ENCODE data around the gene ALK.

Gene ALK

DNA sequence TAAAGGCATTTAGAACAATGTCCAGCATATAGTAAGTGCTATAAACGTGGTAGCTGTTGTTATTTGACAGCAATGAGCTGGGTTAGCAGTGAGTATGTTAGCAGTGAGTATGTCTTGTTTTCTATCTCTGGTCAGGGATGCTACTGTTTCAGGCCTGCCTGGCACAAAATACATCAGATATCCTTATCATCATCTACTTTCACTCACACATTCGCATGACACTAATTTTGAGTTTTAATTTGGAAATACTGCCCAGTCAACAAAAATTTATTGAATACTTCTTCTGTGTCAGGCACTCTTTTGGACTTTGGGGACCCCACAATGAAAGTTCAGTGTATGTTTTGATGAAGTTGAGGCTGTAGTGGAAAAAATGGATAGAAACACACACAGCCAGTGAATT, 404.6 kb downstream of the ALK start:
- H3K9me3 ChIP-seq (ENCODE audit: control insufficient read depth, low read length) = no peaks in the 10 kb centered on the region
- no peaks in the 10 kb centered on the region for H3K27me3 ChIP-seq (ENCODE audit: control insufficient read depth, insufficient read depth, low read length, poor library complexity, severe bottlenecking)
- H3K4me3 ChIP-seq (ENCODE audit: insufficient read depth, low read depth, low read length) = no peak overlapping the region
- H3K36me3 ChIP-seq (ENCODE audit: control insufficient read depth, insufficient read depth, low read length) = no peaks in the 10 kb centered on the region
- H3K27ac ChIP-seq (ENCODE audit: insufficient read depth, low read depth, low read length, poor library complexity, severe bottlenecking) = no peak overlapping the region
- H3K4me1 ChIP-seq (ENCODE audit: control insufficient read depth, insufficient read depth, low read length) = no peaks in the 10 kb centered on the region
- 70 to 73% methylated on average over 2 of the region's 2 CpGs for WGBS, 2 experiments

DNA sequence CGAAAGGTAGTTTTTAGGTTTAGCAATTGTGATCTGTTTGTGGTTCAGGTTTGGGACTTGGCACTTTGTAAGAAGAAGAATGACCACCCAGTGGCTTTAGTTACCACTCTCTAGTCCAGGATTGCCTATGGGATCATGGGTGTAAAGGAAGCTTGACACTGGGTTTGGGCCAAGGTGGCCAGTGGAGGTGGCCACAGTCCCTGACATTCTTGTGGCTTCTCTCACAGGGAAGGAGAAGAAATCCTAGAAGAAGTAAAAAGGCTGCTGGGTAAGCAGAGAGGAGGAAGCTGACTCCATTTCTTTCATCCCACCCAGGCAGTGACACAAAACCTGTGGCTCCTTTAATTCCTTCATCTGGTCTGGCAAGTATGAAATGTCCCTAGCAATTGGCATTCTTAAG, 411.5 kb downstream of the ALK start:
- Histone ChIP-seq H3K4me1 (ENCODE audit: control insufficient read depth, insufficient read depth, low read length) (no peaks in the 10 kb centered on the region), H3K9me3 (ENCODE audit: control insufficient read depth, low read length) (no peaks in the 10 kb centered on the region), H3K27ac (ENCODE audit: insufficient read depth, low read depth, low read length, poor library complexity, severe bottlenecking) (no peak overlapping the region), H3K27me3 (ENCODE audit: control insufficient read depth, insufficient read depth, low read length, poor library complexity, severe bottlenecking) (no peaks in the 10 kb centered on the region), H3K4me3 (ENCODE audit: insufficient read depth, low read depth, low read length) (no peak overlapping the region), H3K36me3 (ENCODE audit: control insufficient read depth, insufficient read depth, low read length) (no peaks in the 10 kb centered on the region)
- WGBS, 2 experiments = 91 to 92% methylated on average over 1 of the region's 1 CpG

DNA sequence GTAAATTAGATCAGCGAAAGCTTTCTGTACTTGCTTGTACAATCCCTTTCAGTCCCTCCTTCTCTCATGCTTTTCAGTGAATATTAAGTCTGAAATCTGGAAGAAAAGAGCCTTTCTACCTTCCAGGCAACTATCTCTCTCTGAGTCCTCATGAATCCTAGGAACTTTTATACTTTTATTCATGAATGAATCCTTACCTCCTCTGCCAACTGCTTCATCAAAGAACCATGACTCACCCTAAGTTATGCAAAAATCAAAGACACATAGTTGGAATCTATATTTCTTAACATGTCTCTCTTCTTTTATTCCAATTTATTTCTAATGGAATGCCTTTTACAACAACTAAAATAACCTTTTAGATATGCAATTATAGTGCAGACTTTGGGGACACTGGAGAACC, 412.0 kb downstream of the ALK start:
- WGBS, 2 experiments = 89 to 100% methylated on average over 1 of the region's 1 CpG

DNA sequence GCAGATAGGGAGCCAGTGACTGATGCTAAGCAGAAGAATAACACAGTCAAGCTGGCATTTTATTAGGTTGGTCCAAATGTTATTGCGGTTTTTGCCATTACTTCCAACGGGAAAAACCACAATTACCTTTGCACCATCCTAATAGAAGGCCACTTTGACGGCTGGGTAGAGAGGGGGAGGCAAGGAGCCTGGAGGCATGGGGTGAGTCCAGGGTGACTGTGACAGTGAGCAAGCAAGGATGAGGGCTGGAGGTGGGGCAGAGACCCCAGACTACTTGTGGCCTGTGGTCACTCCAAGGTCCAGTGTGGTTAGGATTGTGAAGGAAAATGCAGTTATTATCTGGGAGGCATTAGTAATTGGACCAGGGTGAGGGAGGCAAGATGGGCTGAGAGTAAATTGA, 416.6 kb downstream of the ALK start:
- no peaks in the 10 kb centered on the region for H3K36me3 ChIP-seq (ENCODE audit: control insufficient read depth, insufficient read depth, low read length)
- H3K4me3 ChIP-seq (ENCODE audit: insufficient read depth, low read depth, low read length) = no peak overlapping the region
- no peaks in the 10 kb centered on the region for H3K4me1 ChIP-seq (ENCODE audit: control insufficient read depth, insufficient read depth, low read length)
- H3K27ac ChIP-seq (ENCODE audit: insufficient read depth, low read depth, low read length, poor library complexity, severe bottlenecking) = no peak overlapping the region
- H3K9me3 ChIP-seq (ENCODE audit: control insufficient read depth, low read length) = no peaks in the 10 kb centered on the region
- WGBS, 2 experiments = 98 to 100% methylated on average over 2 of the region's 3 CpGs
- no peaks in the 10 kb centered on the region for H3K27me3 ChIP-seq (ENCODE audit: control insufficient read depth, insufficient read depth, low read length, poor library complexity, severe bottlenecking)

More for the DNA sequence above, 412.0 kb downstream of the ALK start:
- Histone ChIP-seq H3K9me3 (ENCODE audit: control insufficient read depth, low read length) (no peaks in the 10 kb centered on the region), H3K4me1 (ENCODE audit: control insufficient read depth, insufficient read depth, low read length) (no peaks in the 10 kb centered on the region), H3K4me3 (ENCODE audit: insufficient read depth, low read depth, low read length) (no peak overlapping the region), H3K36me3 (ENCODE audit: control insufficient read depth, insufficient read depth, low read length) (no peaks in the 10 kb centered on the region), H3K27me3 (ENCODE audit: control insufficient read depth, insufficient read depth, low read length, poor library complexity, severe bottlenecking) (no peaks in the 10 kb centered on the region), H3K27ac (ENCODE audit: insufficient read depth, low read depth, low read length, poor library complexity, severe bottlenecking) (no peak overlapping the region)

DNA sequence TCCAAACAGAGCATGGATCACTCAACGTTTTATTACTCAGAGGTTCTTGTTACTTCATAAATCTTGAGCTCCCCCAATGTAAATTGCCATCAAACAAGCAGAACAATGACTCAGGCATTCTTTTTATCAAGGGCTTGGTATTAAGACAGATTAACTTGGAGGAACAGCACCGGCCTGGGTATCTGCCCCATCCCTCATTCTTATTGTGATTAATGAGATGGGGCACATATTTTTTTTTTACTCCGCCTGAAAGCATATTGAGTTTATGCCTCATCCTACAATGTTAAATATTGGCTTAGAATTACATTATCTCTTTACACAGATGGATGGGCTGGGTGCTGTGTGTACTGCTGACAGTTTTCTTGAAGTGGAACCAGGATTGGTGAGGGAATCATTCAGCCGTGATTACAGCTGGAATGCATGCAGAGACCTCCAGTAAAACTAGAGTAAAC, 418.9 kb downstream of the ALK start:
- no peaks in the 10 kb centered on the region for H3K27me3 ChIP-seq (ENCODE audit: control insufficient read depth, insufficient read depth, low read length, poor library complexity, severe bottlenecking)
- no peaks in the 10 kb centered on the region for H3K9me3 ChIP-seq (ENCODE audit: control insufficient read depth, low read length)
- no peaks in the 10 kb centered on the region for H3K36me3 ChIP-seq (ENCODE audit: control insufficient read depth, insufficient read depth, low read length)
- H3K4me3 ChIP-seq (ENCODE audit: insufficient read depth, low read depth, low read length) = no peak overlapping the region
- H3K4me1 ChIP-seq (ENCODE audit: control insufficient read depth, insufficient read depth, low read length) = no peaks in the 10 kb centered on the region
- WGBS, 2 experiments = 87 to 91% methylated on average over 3 of the region's 4 CpGs
- H3K27ac ChIP-seq (ENCODE audit: insufficient read depth, low read depth, low read length, poor library complexity, severe bottlenecking) = no peak overlapping the region

DNA sequence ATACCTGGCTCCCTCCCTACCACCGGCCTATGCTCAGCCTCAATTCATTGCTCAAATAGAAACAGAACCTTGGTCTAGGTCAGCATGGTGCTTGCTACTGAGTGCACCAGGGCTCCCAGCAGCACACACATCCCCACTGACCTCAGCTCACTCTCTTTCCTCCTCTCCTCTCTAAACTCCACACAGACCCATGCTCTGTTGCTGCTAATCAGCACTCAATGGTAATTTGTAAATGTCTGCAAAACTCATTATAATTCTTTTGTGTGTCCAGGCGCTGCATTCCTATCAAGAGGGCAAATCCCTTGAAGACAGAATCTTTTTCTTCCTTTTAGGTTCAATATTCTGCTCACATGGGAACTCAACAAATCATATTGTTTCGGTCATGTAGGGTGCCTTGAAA, 424.0 kb downstream of the ALK start:
- no peaks in the 10 kb centered on the region for H3K27me3 ChIP-seq (ENCODE audit: control insufficient read depth, insufficient read depth, low read length, poor library complexity, severe bottlenecking)
- H3K4me3 ChIP-seq (ENCODE audit: insufficient read depth, low read depth, low read length) = no peak overlapping the region
- 89 to 95% methylated on average over 2 to 3 of the region's 3 CpGs for WGBS, 2 experiments
- no peaks in the 10 kb centered on the region for H3K36me3 ChIP-seq (ENCODE audit: control insufficient read depth, insufficient read depth, low read length)
- no peaks in the 10 kb centered on the region for H3K9me3 ChIP-seq (ENCODE audit: control insufficient read depth, low read length)
- H3K4me1 ChIP-seq (ENCODE audit: control insufficient read depth, insufficient read depth, low read length) = no peaks in the 10 kb centered on the region
- H3K27ac ChIP-seq (ENCODE audit: insufficient read depth, low read depth, low read length, poor library complexity, severe bottlenecking) = no peak overlapping the region

DNA sequence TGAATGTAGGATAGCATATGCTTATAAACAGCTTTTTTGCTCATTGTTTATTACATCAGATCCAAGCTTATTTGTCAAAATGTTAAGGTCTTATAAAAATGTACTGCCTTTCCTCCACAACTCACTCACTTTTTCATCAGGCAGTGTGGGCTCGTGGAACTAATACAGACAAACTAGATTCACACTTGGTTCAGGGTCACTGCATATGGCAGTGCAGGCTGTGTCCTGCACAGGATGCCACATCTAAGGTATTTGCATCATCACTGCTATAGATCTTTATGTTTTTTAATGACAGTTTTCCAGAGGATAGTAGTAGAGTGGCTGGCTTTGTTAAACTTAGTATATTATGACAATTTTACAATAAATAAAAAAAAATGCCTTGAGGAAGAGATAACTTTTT, 425.2 kb downstream of the ALK start:
- 88 to 93% methylated on average over 1 of the region's 1 CpG for WGBS, 2 experiments
- no peaks in the 10 kb centered on the region for H3K9me3 ChIP-seq (ENCODE audit: control insufficient read depth, low read length)
- no peaks in the 10 kb centered on the region for H3K27me3 ChIP-seq (ENCODE audit: control insufficient read depth, insufficient read depth, low read length, poor library complexity, severe bottlenecking)
- H3K27ac ChIP-seq (ENCODE audit: insufficient read depth, low read depth, low read length, poor library complexity, severe bottlenecking) = no peak overlapping the region
- H3K4me3 ChIP-seq (ENCODE audit: insufficient read depth, low read depth, low read length) = no peak overlapping the region
- no peaks in the 10 kb centered on the region for H3K4me1 ChIP-seq (ENCODE audit: control insufficient read depth, insufficient read depth, low read length)
- H3K36me3 ChIP-seq (ENCODE audit: control insufficient read depth, insufficient read depth, low read length) = no peaks in the 10 kb centered on the region

DNA sequence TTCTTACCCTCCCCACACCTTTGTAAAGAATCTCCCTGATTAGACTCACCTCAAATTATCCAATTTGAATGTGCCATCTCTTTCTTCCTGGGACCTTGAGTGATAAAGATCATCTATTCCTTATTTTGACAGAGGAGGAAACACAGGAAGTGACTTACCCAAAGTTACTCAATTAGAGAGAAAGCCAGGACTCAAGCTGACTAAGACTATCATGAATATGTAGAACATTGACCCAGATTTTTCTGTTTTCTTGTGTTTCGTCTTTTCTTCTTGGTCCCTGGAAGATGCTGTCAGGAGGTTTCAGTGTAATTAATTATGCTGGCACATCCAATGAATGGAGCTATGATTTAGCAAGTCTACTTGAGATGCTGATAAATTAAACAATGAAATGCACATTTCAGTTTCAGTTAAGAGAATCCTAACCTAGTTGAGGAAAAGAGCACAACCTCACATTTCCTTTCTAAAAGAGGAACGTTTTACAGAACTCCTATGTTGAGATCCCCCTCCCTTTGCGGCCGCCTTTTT, 425.8 kb downstream of the ALK start:
- 87 to 99% methylated on average over 2 to 3 of the region's 4 CpGs for WGBS, 2 experiments

DNA sequence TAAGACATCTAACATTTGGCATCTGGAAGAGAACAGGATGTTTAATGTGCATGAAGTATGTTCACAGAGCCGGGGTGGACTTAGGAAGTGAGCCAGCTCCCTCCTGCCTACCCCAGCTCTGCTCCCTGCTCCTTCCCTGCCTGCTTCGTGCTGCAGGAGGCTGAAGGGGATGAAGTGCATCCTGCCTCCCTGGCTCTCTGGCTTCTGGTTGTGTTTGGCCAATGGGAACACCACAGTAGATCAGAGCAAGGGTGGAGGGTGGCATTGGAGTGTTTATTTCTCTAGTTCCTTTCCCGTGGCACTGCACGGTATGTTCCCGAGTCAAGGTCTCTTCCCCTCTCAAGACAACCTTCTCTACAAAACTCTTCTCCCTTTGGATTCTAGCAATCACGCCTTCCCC, 426.3 kb downstream of the ALK start:
- no peaks in the 10 kb centered on the region for H3K9me3 ChIP-seq (ENCODE audit: control insufficient read depth, low read length)

More for the DNA sequence above, 425.8 kb downstream of the ALK start:
- Histone ChIP-seq H3K4me1 (ENCODE audit: control insufficient read depth, insufficient read depth, low read length) (no peaks in the 10 kb centered on the region), H3K27me3 (ENCODE audit: control insufficient read depth, insufficient read depth, low read length, poor library complexity, severe bottlenecking) (no peaks in the 10 kb centered on the region), H3K27ac (ENCODE audit: insufficient read depth, low read depth, low read length, poor library complexity, severe bottlenecking) (no peak overlapping the region), H3K9me3 (ENCODE audit: control insufficient read depth, low read length) (no peaks in the 10 kb centered on the region), H3K4me3 (ENCODE audit: insufficient read depth, low read depth, low read length) (no peak overlapping the region), H3K36me3 (ENCODE audit: control insufficient read depth, insufficient read depth, low read length) (no peaks in the 10 kb centered on the region)

DNA sequence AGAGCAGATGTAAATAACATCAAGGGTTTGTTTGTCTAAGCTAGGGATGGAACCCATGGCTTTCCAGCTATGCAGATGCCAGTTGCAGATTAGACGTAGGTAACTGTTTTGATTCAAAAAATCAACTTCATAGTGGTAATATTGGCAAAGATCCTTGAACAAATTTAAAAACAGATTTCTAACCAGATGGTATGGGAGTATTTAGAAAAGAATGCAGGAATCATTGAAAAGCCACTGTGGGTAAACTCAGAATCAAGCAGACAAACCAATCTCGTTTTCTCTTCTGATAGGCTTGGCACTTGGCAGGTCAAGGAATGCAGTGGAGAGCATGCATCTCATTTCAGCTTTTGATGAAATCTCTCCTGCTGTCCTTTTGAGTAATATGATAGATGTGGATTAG, 428.7 kb downstream of the ALK start:
- Histone ChIP-seq H3K27ac (ENCODE audit: insufficient read depth, low read depth, low read length, poor library complexity, severe bottlenecking) (no peak overlapping the region), H3K9me3 (ENCODE audit: control insufficient read depth, low read length) (no peaks in the 10 kb centered on the region), H3K27me3 (ENCODE audit: control insufficient read depth, insufficient read depth, low read length, poor library complexity, severe bottlenecking) (no peaks in the 10 kb centered on the region), H3K4me1 (ENCODE audit: control insufficient read depth, insufficient read depth, low read length) (no peaks in the 10 kb centered on the region), H3K36me3 (ENCODE audit: control insufficient read depth, insufficient read depth, low read length) (no peaks in the 10 kb centered on the region), H3K4me3 (ENCODE audit: insufficient read depth, low read depth, low read length) (no peak overlapping the region)
- 64 to 73% methylated on average over 2 of the region's 2 CpGs for WGBS, 2 experiments

More for the DNA sequence above, 426.3 kb downstream of the ALK start:
- Histone ChIP-seq H3K4me3 (ENCODE audit: insufficient read depth, low read depth, low read length) (no peak overlapping the region), H3K4me1 (ENCODE audit: control insufficient read depth, insufficient read depth, low read length) (no peaks in the 10 kb centered on the region), H3K27me3 (ENCODE audit: control insufficient read depth, insufficient read depth, low read length, poor library complexity, severe bottlenecking) (no peaks in the 10 kb centered on the region), H3K27ac (ENCODE audit: insufficient read depth, low read depth, low read length, poor library complexity, severe bottlenecking) (no peak overlapping the region), H3K36me3 (ENCODE audit: control insufficient read depth, insufficient read depth, low read length) (no peaks in the 10 kb centered on the region)
- WGBS, 2 experiments = 87 to 89% methylated on average over 6 of the region's 6 CpGs

DNA sequence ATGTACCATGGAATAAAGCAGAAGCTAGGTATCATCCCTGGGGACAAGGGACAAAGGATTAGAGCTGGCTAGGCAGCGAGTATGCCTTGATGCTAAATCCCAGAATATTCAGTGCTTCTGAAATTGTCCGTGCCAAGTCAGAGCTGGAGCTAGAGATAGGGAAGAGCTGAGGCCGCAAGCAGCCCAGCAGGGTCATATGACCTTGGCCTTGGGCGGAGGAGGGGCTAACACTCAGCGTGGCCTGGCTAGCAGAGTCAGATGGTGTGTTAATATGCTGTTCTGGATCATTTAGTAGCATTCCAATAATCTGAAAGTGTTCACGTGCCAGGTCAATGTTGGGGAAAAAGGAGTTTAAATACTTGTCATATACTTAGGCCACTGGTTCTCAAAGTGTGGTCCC, 431.3 kb downstream of the ALK start:
- 91 to 92% methylated on average over 6 of the region's 6 CpGs for WGBS, 2 experiments
- Histone ChIP-seq H3K4me3 (ENCODE audit: insufficient read depth, low read depth, low read length) (no peak overlapping the region), H3K4me1 (ENCODE audit: control insufficient read depth, insufficient read depth, low read length) (no peaks in the 10 kb centered on the region), H3K27ac (ENCODE audit: insufficient read depth, low read depth, low read length, poor library complexity, severe bottlenecking) (no peak overlapping the region), H3K27me3 (ENCODE audit: control insufficient read depth, insufficient read depth, low read length, poor library complexity, severe bottlenecking) (no peaks in the 10 kb centered on the region), H3K9me3 (ENCODE audit: control insufficient read depth, low read length) (no peaks in the 10 kb centered on the region), H3K36me3 (ENCODE audit: control insufficient read depth, insufficient read depth, low read length) (no peaks in the 10 kb centered on the region)

Data from ectodermal cell (in vitro differentiated cells).